ENCODE data around the gene MAMSTR.

Gene MAMSTR

DNA sequence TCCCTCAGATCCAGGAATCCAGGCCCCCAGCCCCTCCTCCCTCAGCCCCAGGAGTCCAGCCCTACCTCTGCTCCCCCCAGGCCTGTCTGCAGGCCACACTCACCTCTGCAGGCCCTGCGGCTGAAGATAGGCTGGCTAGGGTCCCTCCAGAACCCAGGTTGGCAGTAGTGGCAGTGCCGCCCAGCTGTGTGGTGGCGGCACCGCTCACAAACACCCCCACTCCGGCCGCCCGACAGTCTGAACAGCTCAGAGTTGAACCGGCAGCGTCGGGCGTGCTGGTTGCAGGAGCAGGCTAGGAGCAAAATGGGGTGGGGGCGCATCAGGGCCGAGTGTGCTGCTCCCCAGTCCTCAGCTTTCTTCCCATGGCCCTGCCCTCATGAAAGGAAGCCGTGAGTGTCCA, 55.0 kb downstream of the MAMSTR start:
- DNase-seq (ENCODE audit: low read depth in 2 of 3, low spot score in 2 of 3), result no peak

DNA sequence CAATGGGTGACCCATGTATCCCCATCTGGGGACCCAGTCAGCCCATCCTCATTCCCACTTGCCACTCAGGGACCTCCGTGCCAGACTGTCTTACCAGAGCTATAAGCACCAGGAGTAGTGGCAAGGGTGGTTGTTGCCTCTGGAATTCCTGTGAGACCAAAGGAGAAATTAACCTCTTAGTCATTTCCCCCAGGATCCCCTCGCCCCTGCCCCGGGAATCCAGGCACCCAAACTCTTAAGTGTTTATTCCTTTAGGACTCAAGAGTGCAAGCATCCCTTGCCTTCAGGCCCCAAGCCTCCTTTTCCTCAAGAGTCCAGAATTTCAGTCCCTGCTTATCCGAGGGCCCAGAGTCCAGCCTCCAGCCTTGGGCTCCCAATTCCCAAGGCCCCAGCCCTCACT, 55.9 kb downstream of the MAMSTR start:
- DNase-seq (ENCODE audit: low read depth in 2 of 3, low spot score in 2 of 3), result no peak

Data from activated CD8-positive, alpha-beta memory T cell treated with anti-CD3 and anti-CD28 coated beads for 48 hours (primary cell).